H9 (cell line): Measurements from ENCODE around the gene RPP14. TPM values are rescaled to one million over a fixed set of nuclear protein-coding genes. Genes with fewer than 3 reads are reported as not detected.

Source experiments
- DNase-seq: peaks from one replicate; pipeline ENCODE4 v3.0.0-alpha.2; 2017
- H2AFZ ChIP-seq: one replicate; pipeline ENCODE4 v1.6.1; 2013; ENCODE audit warnings: mild to moderate bottlenecking, low read length, control low read depth, moderate library complexity
- H2AK5ac ChIP-seq: 2 replicates; pipeline ENCODE4 v1.6.1; 2013; ENCODE audit warnings: low read length, control low read depth, mixed read lengths; ENCODE audit not compliant: insufficient read length
- H2BK120ac ChIP-seq: one replicate; pipeline ENCODE4 v1.6.1; 2013; ENCODE audit warnings: low read depth, mild to moderate bottlenecking, low read length, control low read depth, inconsistent platforms; ENCODE audit not compliant: poor library complexity, severe bottlenecking
- H2BK12ac ChIP-seq: 2 replicates; pipeline ENCODE4 v1.6.1; 2013; ENCODE audit warnings: low read length, control low read depth, mixed read lengths, low read depth; ENCODE audit not compliant: insufficient read length
- H2BK15ac ChIP-seq: 2 replicates; pipeline ENCODE4 v1.6.1; 2013; ENCODE audit warnings: low read depth, low read length, control low read depth
- H2BK20ac ChIP-seq: one replicate; pipeline ENCODE4 v1.6.1; 2013; ENCODE audit warnings: low read depth, mild to moderate bottlenecking, low read length, control low read depth, inconsistent platforms; ENCODE audit not compliant: poor library complexity, severe bottlenecking
- H2BK5ac ChIP-seq: 2 replicates; pipeline ENCODE4 v1.6.1; 2013; ENCODE audit warnings: low read length, control low read depth, mixed read lengths; ENCODE audit not compliant: insufficient read length
- H3K14ac ChIP-seq: 2 replicates; pipeline ENCODE4 v1.6.1; 2013; ENCODE audit warnings: low read length, control low read depth; ENCODE audit not compliant: insufficient read depth
- H3K18ac ChIP-seq: 2 replicates; pipeline ENCODE4 v1.6.1; 2013; ENCODE audit warnings: low read depth, mild to moderate bottlenecking, mixed read lengths, low read length, control low read depth; ENCODE audit not compliant: insufficient read length
- H3K23ac ChIP-seq: 2 replicates; pipeline ENCODE4 v1.6.1; 2013; ENCODE audit warnings: low read length, control low read depth, mixed read lengths, low read depth; ENCODE audit not compliant: insufficient read length
- H3K23me2 ChIP-seq: 2 replicates; pipeline ENCODE4 v1.6.1; 2013; ENCODE audit warnings: low read depth, mild to moderate bottlenecking, mixed read lengths, low read length, control low read depth; ENCODE audit not compliant: insufficient read length, poor library complexity, severe bottlenecking
- H3K27ac ChIP-seq: 2 replicates; pipeline ENCODE4 v1.5.1; 2013; ENCODE audit warnings: low read length, control low read depth, mixed read lengths, low read depth; ENCODE audit not compliant: insufficient read length
- H3K27me3 ChIP-seq: 2 replicates; pipeline ENCODE4 v1.6.1; 2013; ENCODE audit warnings: low read length, control low read depth, inconsistent platforms; ENCODE audit not compliant: insufficient read depth
- H3K4ac ChIP-seq: 2 replicates; pipeline ENCODE4 v1.6.1; 2013; ENCODE audit warnings: low read depth, mild to moderate bottlenecking, control low read depth, inconsistent platforms, low read length, moderate library complexity
- H3K4me1 ChIP-seq: 2 replicates; pipeline ENCODE4 v1.6.1; 2013; ENCODE audit warnings: low read length, control low read depth, inconsistent platforms; ENCODE audit not compliant: insufficient read depth
- H3K4me2 ChIP-seq: 2 replicates; pipeline ENCODE4 v1.6.1; 2013; ENCODE audit warnings: low read length, control low read depth, mixed read lengths; ENCODE audit not compliant: insufficient read length, insufficient read depth
- H3K56ac ChIP-seq: 2 replicates; pipeline ENCODE4 v1.6.1; 2013; ENCODE audit warnings: low read depth, mild to moderate bottlenecking, mixed read lengths, low read length, control low read depth; ENCODE audit not compliant: insufficient read length
- H3K79me1 ChIP-seq: 2 replicates; pipeline ENCODE4 v1.6.1; 2013; ENCODE audit warnings: low read depth, mild to moderate bottlenecking, moderate library complexity, low read length, control low read depth, inconsistent platforms; ENCODE audit not compliant: insufficient read depth, poor library complexity, severe bottlenecking
- H3K79me2 ChIP-seq: 2 replicates; pipeline ENCODE4 v1.6.1; 2013; ENCODE audit warnings: low read length, control low read depth, inconsistent platforms; ENCODE audit not compliant: insufficient read depth
- H3K9ac ChIP-seq: 2 replicates; pipeline ENCODE4 v1.6.1; 2013; ENCODE audit warnings: low read length, control low read depth, mixed read lengths; ENCODE audit not compliant: insufficient read length; ENCODE audit errors: extremely low read depth
- H3K9me3 ChIP-seq: one replicate; pipeline ENCODE4 v1.6.1; 2013; ENCODE audit warnings: low read depth, low read length, inconsistent platforms; ENCODE audit not compliant: control insufficient read depth
- H3T11ph ChIP-seq: one replicate; pipeline ENCODE4 v1.6.1; 2013; ENCODE audit warnings: mild to moderate bottlenecking, low read length, control low read depth, inconsistent platforms
- H4K20me1 ChIP-seq: one replicate; pipeline ENCODE4 v1.6.1; 2013; ENCODE audit not compliant: control insufficient read depth, insufficient read length, insufficient read depth
- H4K5ac ChIP-seq: 2 replicates; pipeline ENCODE4 v1.6.1; 2013; ENCODE audit warnings: low read depth, mild to moderate bottlenecking, mixed read lengths, low read length, control low read depth; ENCODE audit not compliant: insufficient read length
- H4K8ac ChIP-seq: replicated peaks from 2 replicates; pipeline ENCODE4 v1.6.1; 2013; ENCODE audit warnings: low read length, control low read depth, mixed read lengths, low read depth; ENCODE audit not compliant: insufficient read length
- H4K91ac ChIP-seq: 2 replicates; pipeline ENCODE4 v1.6.1; 2013; ENCODE audit warnings: low read depth, mild to moderate bottlenecking, moderate library complexity, mixed read lengths, low read length, control low read depth; ENCODE audit not compliant: insufficient read length
- H3K27ac Mint-ChIP-seq, 3 experiments: 2 replicates in 2 of 3; 3 replicates in 1 of 3; pipeline ENCODE4 v1.8.0; 2020 to 2021; ENCODE audit warnings: mixed read lengths in 3 of 3, mild to moderate bottlenecking in 1 of 3, moderate library complexity in 1 of 3
- H3K27me3 Mint-ChIP-seq: 2 replicates; pipeline ENCODE4 v1.8.0; 2021; ENCODE audit warnings: low read depth, mild to moderate bottlenecking, moderate library complexity, mixed read lengths
- H3K36me3 Mint-ChIP-seq, 3 experiments: 2 replicates in 2 of 3; 3 replicates in 1 of 3; pipeline ENCODE4 v1.8.0; 2020 to 2021; ENCODE audit warnings: low read depth in 3 of 3, mixed read lengths in 3 of 3; ENCODE audit not compliant: insufficient read depth in 1 of 3
- H3K4me1 Mint-ChIP-seq, 2 experiments: 2 replicates each; pipeline ENCODE4 v1.8.0; 2020; ENCODE audit warnings: mixed read lengths in 2 of 2
- H3K4me3 Mint-ChIP-seq, 2 experiments: 2 replicates in 1 of 2; 3 replicates in 1 of 2; pipeline ENCODE4 v1.8.0; 2020 to 2021; ENCODE audit warnings: mild to moderate bottlenecking in 2 of 2, mixed read lengths in 2 of 2, moderate library complexity in 1 of 2
- H3K9me3 Mint-ChIP-seq, 2 experiments: 2 replicates in 1 of 2; 3 replicates in 1 of 2; pipeline ENCODE4 v1.8.0; 2020; ENCODE audit warnings: mild to moderate bottlenecking in 2 of 2, mixed read lengths in 2 of 2, moderate library complexity in 1 of 2
- WGBS: extraction: QIAGEN DNeasy Blood & Tissue Kit; methylation state at CpG from one replicate; pipeline ENCODE4 v1.1.7; 2013; ENCODE audit warnings: missing lambda C conversion rate, low lambda C conversion rate, mixed read lengths; ENCODE audit not compliant: insufficient read length; ENCODE audit errors: extremely low coverage; 5-methylcytosine and 5-hydroxymethylcytosine counted together
- total RNA-seq: library from RNA; stranded (reverse); gene quantifications from 2 replicates; pipeline ENCODE4 v1.2.1, GENCODE V29; 2021
- TF ChIP-seq, protein P1 (sequence below): fragments of 200-600 bp; sonication (generic); conservative IDR thresholded peaks from 3 replicates; pipeline ENCODE4 v1.8.0; 2021; ENCODE audit warnings: antibody characterized with exemption, mild to moderate bottlenecking

RPP14 gene
- total RNA-seq, 1 experiment from 2014 or later = 23.9 TPM

- no peak overlapping the region for H3K4me3 Mint-ChIP-seq
- Histone ChIP-seq H3K56ac (no peak overlapping the region), H2BK5ac (no peak overlapping the region), H4K5ac (no peak overlapping the region), H3T11ph (no peak overlapping the region), H4K91ac (no peak overlapping the region), H3K4ac (no peak overlapping the region), H2AFZ (no peak overlapping the region), H3K23ac (no peak overlapping the region), H2BK12ac (no peak overlapping the region), H2BK15ac (no peak overlapping the region), H3K4me1 (no peaks in the 10 kb centered on the region), H4K20me1 (no peaks in the 10 kb centered on the region), H3K14ac (no peak overlapping the region), H2BK20ac (no peak overlapping the region), H3K27ac (no peak overlapping the region), H3K9me3 (no peaks in the 10 kb centered on the region), H2BK120ac (no peak overlapping the region), H3K9ac (no peak overlapping the region), H3K27me3 (no peaks in the 10 kb centered on the region), H3K79me1 (no peaks in the 10 kb centered on the region), H3K18ac (no peak overlapping the region), H3K79me2 (no peaks in the 10 kb centered on the region), H4K8ac (no peak overlapping the region), H3K4me2 (no peak overlapping the region), H2AK5ac (no peak overlapping the region), H3K23me2 (no peaks in the 10 kb centered on the region)
- H3K27ac Mint-ChIP-seq = no peak overlapping the region
- TF ChIP-seq, protein P1, sequence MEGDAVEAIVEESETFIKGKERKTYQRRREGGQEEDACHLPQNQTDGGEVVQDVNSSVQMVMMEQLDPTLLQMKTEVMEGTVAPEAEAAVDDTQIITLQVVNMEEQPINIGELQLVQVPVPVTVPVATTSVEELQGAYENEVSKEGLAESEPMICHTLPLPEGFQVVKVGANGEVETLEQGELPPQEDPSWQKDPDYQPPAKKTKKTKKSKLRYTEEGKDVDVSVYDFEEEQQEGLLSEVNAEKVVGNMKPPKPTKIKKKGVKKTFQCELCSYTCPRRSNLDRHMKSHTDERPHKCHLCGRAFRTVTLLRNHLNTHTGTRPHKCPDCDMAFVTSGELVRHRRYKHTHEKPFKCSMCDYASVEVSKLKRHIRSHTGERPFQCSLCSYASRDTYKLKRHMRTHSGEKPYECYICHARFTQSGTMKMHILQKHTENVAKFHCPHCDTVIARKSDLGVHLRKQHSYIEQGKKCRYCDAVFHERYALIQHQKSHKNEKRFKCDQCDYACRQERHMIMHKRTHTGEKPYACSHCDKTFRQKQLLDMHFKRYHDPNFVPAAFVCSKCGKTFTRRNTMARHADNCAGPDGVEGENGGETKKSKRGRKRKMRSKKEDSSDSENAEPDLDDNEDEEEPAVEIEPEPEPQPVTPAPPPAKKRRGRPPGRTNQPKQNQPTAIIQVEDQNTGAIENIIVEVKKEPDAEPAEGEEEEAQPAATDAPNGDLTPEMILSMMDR = no peak
- no peaks in the 10 kb centered on the region for H3K27me3 Mint-ChIP-seq
- no CpG with 5 or more reads among the region's 2 CpGs for WGBS
- H3K36me3 Mint-ChIP-seq = no peaks in the 10 kb centered on the region
- DNase-seq = no peak
- H3K9me3 Mint-ChIP-seq = no peaks in the 10 kb centered on the region
- H3K4me1 Mint-ChIP-seq = no peaks in the 10 kb centered on the region; a peak in 1 of 4 replicates
Measured at GRCh38 chr3:58346368-58346767, 40.3 kb downstream of the RPP14 start.
